GM12878 (cell line): ENCODE results near the gene PHACTR1. TPM values are rescaled to one million over a fixed set of nuclear protein-coding genes. Genes with fewer than 3 reads are reported as not detected.

ENCODE experiments used
- BCLAF1 ChIP-seq: fragments of 450-650 bp; IDR thresholded peaks from 2 replicates; pipeline ENCODE4 v1.6.1; 2017; ENCODE audit warnings: antibody characterized with exemption, mild to moderate bottlenecking, moderate library complexity
- CHD4 ChIP-seq: fragments of 200-600 bp; sonication (generic); IDR thresholded peaks from 2 replicates; pipeline ENCODE4 v1.6.1; 2016; ENCODE audit warnings: mild to moderate bottlenecking
- CREB1 ChIP-seq: IDR thresholded peaks from 2 replicates; pipeline ENCODE4 v1.6.1; 2012; ENCODE audit warnings: low read depth, mild to moderate bottlenecking, inconsistent platforms
- ESRRA ChIP-seq: IDR thresholded peaks from 2 replicates; pipeline ENCODE4 v1.6.1; 2012; ENCODE audit warnings: mild to moderate bottlenecking, low read length, improper control_type of control experiment
- EZH2 ChIP-seq: IDR thresholded peaks from 2 replicates; pipeline ENCODE4 v1.6.1; 2012; ENCODE audit warnings: low read depth, mild to moderate bottlenecking, control low read depth, inconsistent platforms, low read length, borderline replicate concordance; ENCODE audit not compliant: control insufficient read depth
- FOXM1 ChIP-seq: IDR thresholded peaks from 2 replicates; pipeline ENCODE4 v1.6.1; 2012; ENCODE audit warnings: low read depth, mild to moderate bottlenecking, inconsistent platforms, low read length, moderate library complexity
- GABPA ChIP-seq: IDR thresholded peaks from 2 replicates; pipeline ENCODE4 v1.6.1; 2014; ENCODE audit warnings: antibody characterized with exemption, low read depth, mild to moderate bottlenecking, inconsistent platforms
- HDAC6 ChIP-seq: fragments of 200-600 bp; sonication (generic); IDR thresholded peaks from one replicate; pipeline ENCODE4 v1.8.0; 2017; ENCODE audit warnings: antibody characterized with exemption; ENCODE audit not compliant: unreplicated experiment
- KDM1A ChIP-seq: fragments of 200-600 bp; sonication (generic); IDR thresholded peaks from 2 replicates; pipeline ENCODE4 v1.6.1; 2016; ENCODE audit warnings: borderline replicate concordance
- MAX ChIP-seq: IDR thresholded peaks from 2 replicates; pipeline ENCODE4 v1.6.1; 2012; ENCODE audit warnings: low read depth, low read length, improper control_type of control experiment
- MXI1 ChIP-seq: fragments of 150-350 bp; IDR thresholded peaks from 2 replicates; pipeline ENCODE4 v1.6.1; 2011; ENCODE audit warnings: low read depth, mild to moderate bottlenecking, inconsistent platforms, low read length, improper control_type of control experiment
- MYB ChIP-seq: fragments of 150-350 bp; IDR thresholded peaks from 2 replicates; pipeline ENCODE4 v1.6.1; 2014; ENCODE audit warnings: mild to moderate bottlenecking, low read depth, low read length, borderline replicate concordance
- NR2C1 ChIP-seq: fragments of 450-650 bp; IDR thresholded peaks from 2 replicates; pipeline ENCODE4 v1.6.1; 2017; ENCODE audit warnings: antibody characterized with exemption, mild to moderate bottlenecking, moderate library complexity
- NR2C2 ChIP-seq: IDR thresholded peaks from 2 replicates; pipeline ENCODE4 v1.6.1; 2011; ENCODE audit warnings: borderline replicate concordance, low read depth; ENCODE audit not compliant: control insufficient read depth, insufficient read length
- NR2F1 ChIP-seq: fragments of 450-650 bp; conservative IDR thresholded peaks from 2 replicates; pipeline ENCODE4 v1.6.1; 2017; ENCODE audit warnings: mild to moderate bottlenecking
- POLR2AphosphoS2 ChIP-seq: IDR thresholded peaks from 2 replicates; pipeline ENCODE4 v1.6.1; 2011; ENCODE audit warnings: low read depth, mild to moderate bottlenecking, low read length, improper control_type of control experiment, moderate library complexity
- SIX5 ChIP-seq: IDR thresholded peaks from 2 replicates; pipeline ENCODE4 v1.6.1; 2011; ENCODE audit warnings: mild to moderate bottlenecking, low read depth, low read length, moderate library complexity; ENCODE audit not compliant: severe bottlenecking
- SP1 ChIP-seq: IDR thresholded peaks from one replicate; pipeline ENCODE4 v1.6.1; 2011; ENCODE audit warnings: low read depth, low read length
- SUZ12 ChIP-seq: fragments of 200-600 bp; sonication (generic); IDR thresholded peaks from one replicate; pipeline ENCODE4 v1.6.1; 2018; ENCODE audit warnings: antibody characterized with exemption, mild to moderate bottlenecking; ENCODE audit not compliant: unreplicated experiment
- TCF3 ChIP-seq: IDR thresholded peaks from 2 replicates; pipeline ENCODE4 v1.6.1; 2012; ENCODE audit warnings: low read depth, mild to moderate bottlenecking, low read length, borderline replicate concordance; ENCODE audit not compliant: insufficient read depth
- WRNIP1 ChIP-seq: IDR thresholded peaks from 2 replicates; pipeline ENCODE4 v1.6.1; 2011; ENCODE audit warnings: low read depth, low read length, improper control_type of control experiment, borderline replicate concordance
- ZNF217 ChIP-seq: fragments of 450-650 bp; IDR thresholded peaks from 2 replicates; pipeline ENCODE4 v1.6.1; 2017; ENCODE audit warnings: antibody characterized with exemption, mild to moderate bottlenecking
- ZNF384 ChIP-seq: IDR thresholded peaks from 2 replicates; pipeline ENCODE4 v1.6.1; 2012; ENCODE audit warnings: low read depth, mild to moderate bottlenecking, low read length, improper control_type of control experiment, borderline replicate concordance
- ZSCAN29 ChIP-seq: fragments of 450-650 bp; IDR thresholded peaks from 2 replicates; pipeline ENCODE4 v1.6.1; 2017; ENCODE audit warnings: mild to moderate bottlenecking, moderate library complexity
- polyA plus RNA-seq, 11 experiments: library from polyadenylated mRNA; depleted of rRNA in 4 of 11; unstranded in 6 of 11; stranded (reverse) in 5 of 11; fragments of >200 nt; fragmentation: Nextera tagmentation in 4 of 11; fragmentation: Illumina TruSeq in 1 of 11; extraction: Ambion mirVana in 4 of 11; extraction: Trizol in 1 of 11; gene quantifications; 1 replicate in 1 of 11; 2 replicates in 10 of 11; pipeline versions ENCODE4 v1.2.1 to v1.2.3, GENCODE V29; 2011 to 2016; ENCODE audit warnings: inconsistent platforms in 2 of 11, missing spikeins in 2 of 11, low read depth in 1 of 11
- total RNA-seq, 4 experiments: library from RNA; depleted of rRNA in 3 of 4; stranded (reverse); fragments of >200 nt in 3 of 4; fragmentation: Illumina TruSeq in 1 of 4; extraction: Trizol in 1 of 4; gene quantifications; 2 replicates each; pipeline versions ENCODE4 v1.2.1 to v1.2.3, GENCODE V29; 2013 to 2021
- TF ChIP-seq, protein P1 (sequence below): fragments of 450-650 bp; IDR thresholded peaks from 2 replicates; pipeline ENCODE4 v1.6.1; 2016; ENCODE audit warnings: mild to moderate bottlenecking
- TF ChIP-seq, protein P2 (sequence below): fragments of 450-650 bp; IDR thresholded peaks from 2 replicates; pipeline ENCODE4 v1.6.1; 2017; ENCODE audit warnings: mild to moderate bottlenecking, low read depth, inconsistent platforms; ENCODE audit not compliant: poor library complexity, severe bottlenecking

PHACTR1 gene
- total and polyA plus RNA-seq, 10 of the 15 experiments (the other 5 are each of a cell fraction or from before 2014, with no cell fraction given) = 34.2 to 94.6 (median 62.3) TPM

DNA sequence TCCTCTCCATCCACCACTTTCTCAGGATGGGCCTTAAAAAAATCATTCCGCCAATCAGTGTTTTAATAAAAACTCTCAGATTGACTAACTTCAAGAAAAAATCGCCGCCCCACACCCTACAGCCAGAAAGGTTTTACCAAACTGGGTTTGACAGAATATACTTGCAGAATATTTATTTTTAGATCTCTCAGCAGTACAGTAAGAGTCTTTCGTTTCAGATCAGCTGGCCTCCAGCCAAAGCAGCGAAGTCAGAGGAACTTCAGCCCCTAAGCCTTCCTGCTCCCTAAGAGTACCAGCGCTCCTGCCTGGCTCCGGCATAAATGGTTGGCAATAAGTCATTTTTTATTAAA lies 587.1 kb downstream of the PHACTR1 start (continued):
- TF ChIP-seq BCLAF1 = no peak
- TF ChIP-seq, protein P1, sequence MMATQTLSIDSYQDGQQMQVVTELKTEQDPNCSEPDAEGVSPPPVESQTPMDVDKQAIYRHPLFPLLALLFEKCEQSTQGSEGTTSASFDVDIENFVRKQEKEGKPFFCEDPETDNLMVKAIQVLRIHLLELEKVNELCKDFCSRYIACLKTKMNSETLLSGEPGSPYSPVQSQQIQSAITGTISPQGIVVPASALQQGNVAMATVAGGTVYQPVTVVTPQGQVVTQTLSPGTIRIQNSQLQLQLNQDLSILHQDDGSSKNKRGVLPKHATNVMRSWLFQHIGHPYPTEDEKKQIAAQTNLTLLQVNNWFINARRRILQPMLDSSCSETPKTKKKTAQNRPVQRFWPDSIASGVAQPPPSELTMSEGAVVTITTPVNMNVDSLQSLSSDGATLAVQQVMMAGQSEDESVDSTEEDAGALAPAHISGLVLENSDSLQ = no peak
- TF ChIP-seq SIX5 = no peak
- no peak for TF ChIP-seq EZH2
- peak; percentile 52; the same call in 1 of the 2 replicates for TF ChIP-seq CREB1
- no peak for TF ChIP-seq TCF3
- no peak for TF ChIP-seq ZSCAN29
- TF ChIP-seq NR2C1 = no peak
- TF ChIP-seq CHD4 = no peak
- no peak for TF ChIP-seq SUZ12
- no peak for TF ChIP-seq NR2C2
- no peak for TF ChIP-seq SP1
- no peak for TF ChIP-seq WRNIP1
- no peak for TF ChIP-seq KDM1A
- TF ChIP-seq, protein P2, sequence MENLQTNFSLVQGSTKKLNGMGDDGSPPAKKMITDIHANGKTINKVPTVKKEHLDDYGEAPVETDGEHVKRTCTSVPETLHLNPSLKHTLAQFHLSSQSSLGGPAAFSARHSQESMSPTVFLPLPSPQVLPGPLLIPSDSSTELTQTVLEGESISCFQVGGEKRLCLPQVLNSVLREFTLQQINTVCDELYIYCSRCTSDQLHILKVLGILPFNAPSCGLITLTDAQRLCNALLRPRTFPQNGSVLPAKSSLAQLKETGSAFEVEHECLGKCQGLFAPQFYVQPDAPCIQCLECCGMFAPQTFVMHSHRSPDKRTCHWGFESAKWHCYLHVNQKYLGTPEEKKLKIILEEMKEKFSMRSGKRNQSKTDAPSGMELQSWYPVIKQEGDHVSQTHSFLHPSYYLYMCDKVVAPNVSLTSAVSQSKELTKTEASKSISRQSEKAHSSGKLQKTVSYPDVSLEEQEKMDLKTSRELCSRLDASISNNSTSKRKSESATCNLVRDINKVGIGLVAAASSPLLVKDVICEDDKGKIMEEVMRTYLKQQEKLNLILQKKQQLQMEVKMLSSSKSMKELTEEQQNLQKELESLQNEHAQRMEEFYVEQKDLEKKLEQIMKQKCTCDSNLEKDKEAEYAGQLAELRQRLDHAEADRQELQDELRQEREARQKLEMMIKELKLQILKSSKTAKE = peak; percentile 84
- no peak for TF ChIP-seq MAX
- TF ChIP-seq MXI1 = no peak
- TF ChIP-seq ZNF384 = peak; percentile 63; the same call in 1 of the 2 replicates
- no peak for TF ChIP-seq HDAC6
- TF ChIP-seq MYB = no peak
- TF ChIP-seq ZNF217 = peak; percentile 53; the same call in 1 of the 2 replicates
- no peak for TF ChIP-seq ESRRA
- no peak for TF ChIP-seq POLR2AphosphoS2
- peak; percentile 2; the same call in 1 of the 2 replicates for TF ChIP-seq GABPA
- peak; percentile 85 for TF ChIP-seq FOXM1
- no peak for TF ChIP-seq NR2F1
